Lower leg skin (tissue), 4 donors: ENCODE results near the gene NAPB. TPM values are rescaled to one million over a fixed set of nuclear protein-coding genes. Genes with fewer than 3 reads are reported as not detected.
A peak's percentile ranks its signal among the peaks of the same experiment; 100 is the strongest.

Source experiments
- DNase-seq, 2 donors: peaks; one replicate each; pipeline ENCODE4 v3.0.0-alpha.2; 2019; ENCODE audit warnings: low spot score in 2 of 2
- H3K4me3 ChIP-seq: fragments of 200-600 bp; sonication (generic); 2 replicates; pipeline ENCODE4 v1.5.1; 2017; ENCODE audit warnings: mild to moderate bottlenecking, low read depth; ENCODE audit not compliant: poor library complexity, severe bottlenecking
- POLR2A ChIP-seq, 2 donors: fragments of 450-650 bp; IDR thresholded peaks; one replicate each; pipeline ENCODE4 v1.6.1; 2016 to 2017; ENCODE audit warnings: antibody characterized with exemption in 2 of 2, mild to moderate bottlenecking in 1 of 2, moderate library complexity in 1 of 2
- WGBS, 2 donors: methylation state at CpG; one replicate each; pipeline ENCODE4 v1.1.5; 2018; 5-methylcytosine and 5-hydroxymethylcytosine counted together
- intact Hi-C: fragments of 100-400 bp; cut with DNase I; formaldehyde crosslinking; loops from one replicate; pipeline ENCODE4 v1.15.0; 2023; ENCODE audit warnings: low total_unique reads
- total RNA-seq, 4 donors: library from RNA; depleted of rRNA; stranded (reverse); fragments of >200 nt; gene quantifications; one replicate each; pipeline ENCODE4 v1.1.0, GENCODE V29; 2016
- TF ChIP-seq, protein P1 (sequence below), 3 donors: fragments of 450-650 bp; IDR thresholded peaks; one replicate each; pipeline ENCODE4 v1.5.1; 2016; ENCODE audit warnings: antibody characterized with exemption in 3 of 3, mild to moderate bottlenecking in 3 of 3, moderate library complexity in 2 of 3

The NAPB gene
- total RNA-seq, 4 donors from 2014 or later, result 7.9 to 12.4 (median 10.5) TPM

DNA sequence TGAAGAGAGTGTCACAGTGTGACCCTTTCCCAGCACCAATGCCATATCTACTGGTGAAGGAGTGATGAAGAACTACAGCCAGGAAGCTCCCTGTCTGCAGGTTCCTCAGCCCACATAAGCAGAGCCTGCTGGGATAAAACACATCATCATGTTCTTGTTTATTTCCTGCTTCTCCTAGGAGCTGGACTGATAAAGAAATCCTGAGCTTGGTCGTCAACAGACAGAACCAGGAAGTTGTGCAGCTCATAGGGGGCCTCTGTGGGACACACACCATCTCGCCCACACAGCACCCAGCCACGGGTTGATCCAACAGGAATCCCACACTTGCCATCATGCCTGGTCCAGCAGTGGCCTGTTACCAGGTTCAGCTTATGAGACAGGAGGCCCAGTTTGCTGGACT lies 15.4 kb upstream of the NAPB start:
- H3K4me3 ChIP-seq, result no peak overlapping the region
- TF ChIP-seq, protein P1, sequence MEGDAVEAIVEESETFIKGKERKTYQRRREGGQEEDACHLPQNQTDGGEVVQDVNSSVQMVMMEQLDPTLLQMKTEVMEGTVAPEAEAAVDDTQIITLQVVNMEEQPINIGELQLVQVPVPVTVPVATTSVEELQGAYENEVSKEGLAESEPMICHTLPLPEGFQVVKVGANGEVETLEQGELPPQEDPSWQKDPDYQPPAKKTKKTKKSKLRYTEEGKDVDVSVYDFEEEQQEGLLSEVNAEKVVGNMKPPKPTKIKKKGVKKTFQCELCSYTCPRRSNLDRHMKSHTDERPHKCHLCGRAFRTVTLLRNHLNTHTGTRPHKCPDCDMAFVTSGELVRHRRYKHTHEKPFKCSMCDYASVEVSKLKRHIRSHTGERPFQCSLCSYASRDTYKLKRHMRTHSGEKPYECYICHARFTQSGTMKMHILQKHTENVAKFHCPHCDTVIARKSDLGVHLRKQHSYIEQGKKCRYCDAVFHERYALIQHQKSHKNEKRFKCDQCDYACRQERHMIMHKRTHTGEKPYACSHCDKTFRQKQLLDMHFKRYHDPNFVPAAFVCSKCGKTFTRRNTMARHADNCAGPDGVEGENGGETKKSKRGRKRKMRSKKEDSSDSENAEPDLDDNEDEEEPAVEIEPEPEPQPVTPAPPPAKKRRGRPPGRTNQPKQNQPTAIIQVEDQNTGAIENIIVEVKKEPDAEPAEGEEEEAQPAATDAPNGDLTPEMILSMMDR (IDR thresholded peaks at IDR 0.05), result no peak
- no peak for TF ChIP-seq POLR2A (IDR thresholded peaks at IDR 0.05)
- intact Hi-C loops, result no loop called here
- WGBS, 2 donors, result 58 to 63% methylated on average over 3 of the region's 3 CpGs
- DNase-seq, result no peak

DNA sequence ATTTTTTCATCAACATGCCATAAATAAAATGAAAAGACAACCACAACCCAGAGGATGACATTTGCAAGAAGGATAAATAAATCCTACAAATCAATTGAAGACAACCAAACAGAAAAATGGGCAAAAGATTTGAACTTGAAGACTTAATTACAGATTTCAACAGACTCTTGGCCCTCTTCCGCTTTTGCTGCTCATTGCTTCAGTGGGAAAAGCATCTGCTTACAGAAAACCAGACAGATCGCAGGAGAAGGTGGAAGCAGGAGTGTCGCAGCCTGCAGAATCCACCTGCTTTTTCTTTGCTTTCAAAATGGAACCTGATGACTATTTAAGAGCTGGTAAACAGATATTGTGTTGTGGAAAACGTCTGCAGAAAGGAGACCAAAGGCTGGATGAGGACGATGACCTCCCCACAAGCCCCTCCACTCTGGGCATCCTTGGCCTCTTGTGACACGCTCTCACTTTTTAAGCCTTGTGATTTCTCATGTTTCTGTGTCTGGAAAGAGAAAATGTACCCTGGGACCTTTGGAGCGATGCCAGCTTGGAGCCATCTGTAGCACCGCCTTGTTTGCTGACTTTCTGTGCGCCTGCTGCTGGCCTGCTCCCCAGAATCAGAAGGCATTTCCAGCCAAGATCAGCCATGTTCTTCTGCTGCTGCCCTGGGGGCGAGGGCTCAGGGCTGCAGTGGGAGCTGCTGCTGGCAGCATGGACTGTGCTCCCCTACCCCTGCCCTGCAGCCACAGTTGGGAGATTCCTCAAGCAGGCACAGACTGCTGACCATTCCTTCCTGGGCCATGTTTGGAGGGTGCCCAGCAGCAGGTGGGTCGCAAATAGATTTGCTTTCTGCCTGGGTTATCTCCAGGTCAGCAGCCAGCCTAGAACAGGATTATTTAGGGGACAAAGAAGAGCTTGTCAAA lies 14.6 kb upstream of the NAPB start:
- intact Hi-C loops, result no loop called here
- 51 to 74% methylated on average over 11 of the region's 11 CpGs for WGBS, 2 donors
- peak in 1 of 2 donors; percentile 35 for DNase-seq
- TF ChIP-seq, protein P1 (IDR thresholded peaks at IDR 0.05), result no peak
- TF ChIP-seq POLR2A (IDR thresholded peaks at IDR 0.05), result no peak
- no peak overlapping the region for H3K4me3 ChIP-seq

DNA sequence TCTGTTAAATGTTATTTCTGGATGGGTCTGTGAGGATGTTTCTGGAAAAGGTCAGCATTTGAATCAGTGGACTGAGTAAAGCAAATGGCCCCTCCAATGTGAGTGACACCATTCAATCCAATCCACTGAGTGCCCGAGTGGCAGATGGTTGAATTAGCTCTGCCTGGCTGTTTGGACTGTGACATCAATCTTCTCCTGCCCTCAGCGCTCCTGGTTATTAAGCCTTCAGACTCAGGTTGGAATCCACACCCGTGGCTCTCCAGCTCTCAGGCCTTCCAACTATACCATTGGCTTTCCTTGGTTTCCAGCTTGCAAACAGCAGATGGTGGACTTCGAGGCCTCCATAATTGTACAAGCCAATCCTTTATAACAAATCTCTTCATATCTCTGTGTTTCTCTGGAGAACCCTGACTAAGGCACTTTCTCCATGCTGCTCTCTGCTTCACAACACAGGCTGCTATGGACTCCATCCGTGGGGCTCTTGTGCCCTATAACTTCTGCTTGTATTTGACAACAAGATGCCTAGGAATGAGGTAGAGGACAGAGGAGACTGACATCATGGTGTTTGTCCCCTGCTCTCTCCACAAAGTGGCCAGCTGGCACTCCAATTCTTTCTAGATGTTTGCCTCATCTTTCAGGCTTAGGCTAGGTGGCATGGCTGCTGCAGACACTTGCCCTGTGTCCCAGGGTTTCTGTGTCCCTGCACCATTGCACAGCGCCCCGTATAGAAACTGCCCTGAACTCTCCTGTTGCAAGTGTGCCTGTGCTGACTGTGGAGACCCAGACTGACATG lies 13.4 kb upstream of the NAPB start:
- no peak for TF ChIP-seq POLR2A (IDR thresholded peaks at IDR 0.05)
- TF ChIP-seq, protein P1 (IDR thresholded peaks at IDR 0.05), result no peak
- H3K4me3 ChIP-seq, result no peak overlapping the region
- intact Hi-C loops, result no loop called here
- no peak for DNase-seq
- WGBS, 2 donors, result 91 to 92% methylated on average over 7 of the region's 7 CpGs

DNA sequence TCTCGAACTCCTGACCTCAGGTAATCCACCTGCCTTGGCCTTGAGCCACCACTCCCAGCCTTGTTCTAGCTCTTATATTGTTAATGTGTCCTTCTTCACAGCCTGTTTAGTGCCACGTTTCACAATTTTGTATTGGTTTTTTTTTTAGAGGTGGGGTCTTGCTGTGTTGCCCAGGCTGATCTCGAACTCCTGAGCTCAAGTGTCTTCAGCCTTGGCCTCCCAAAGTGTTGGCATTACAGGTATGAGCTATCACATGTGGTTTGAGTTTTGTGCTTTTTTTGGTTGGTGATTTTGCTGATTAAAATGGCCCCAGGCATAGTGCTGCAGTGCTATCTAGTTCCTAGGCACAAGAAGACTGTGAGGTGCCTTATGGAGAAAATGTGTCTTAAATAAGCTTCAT lies 12.3 kb upstream of the NAPB start:
- no peak for DNase-seq
- TF ChIP-seq, protein P1 (IDR thresholded peaks at IDR 0.05), result no peak
- no peak for TF ChIP-seq POLR2A (IDR thresholded peaks at IDR 0.05)
- no peak overlapping the region for H3K4me3 ChIP-seq
- WGBS, 2 donors, result 71 to 85% methylated on average over 3 of the region's 3 CpGs
- intact Hi-C loops, result no loop called here

DNA sequence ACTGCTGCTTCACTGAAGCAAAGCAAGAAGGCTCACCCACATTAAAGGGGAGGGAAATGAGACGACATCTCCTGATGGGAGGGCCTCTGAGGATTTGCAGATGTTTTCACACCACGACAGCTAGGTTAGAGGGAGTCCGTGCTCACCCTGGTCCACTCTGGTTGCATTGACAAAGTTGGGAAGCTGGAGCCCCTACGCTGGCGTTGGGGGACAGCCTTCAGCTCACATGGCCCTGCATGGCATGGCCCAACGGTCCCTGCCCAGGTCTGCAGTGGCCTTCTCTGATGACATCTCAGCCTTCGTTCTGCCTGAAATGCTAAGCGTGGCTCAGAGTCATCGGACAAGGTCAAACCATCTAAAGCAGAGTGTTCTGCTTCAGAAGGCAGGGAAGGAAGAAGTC lies 3.8 kb upstream of the NAPB start:
- H3K4me3 ChIP-seq, result no peak overlapping the region
- TF ChIP-seq, protein P1 (IDR thresholded peaks at IDR 0.05), result no peak
- TF ChIP-seq POLR2A (IDR thresholded peaks at IDR 0.05), result no peak
- no peak for DNase-seq
- WGBS, 2 donors, result 86 to 90% methylated on average over 9 of the region's 9 CpGs
- intact Hi-C loops, result no loop called here
